NCI-H526 treated with DMSO at 0.1 percent for 48 hours (cell line): ENCODE results near the gene CCT8.
"Not testable (repeated sequence)": the region's sequence is repeated elsewhere in the genome, so short reads cannot be mapped to it uniquely, and the experiment has no call there.

Source experiments
- DNase-seq: peaks from one replicate; lab custom pipeline; 2025; lab: John Stamatoyannopoulos, UW

The CCT8 gene

GRCh38 chr21:29017639-29018237, 55.7 kb downstream of the CCT8 start:
- DNase-seq, result no peak

- DNase-seq, result not testable (repeated sequence)
Observed at GRCh38 chr21:29011236-29011635, 62.2 kb downstream of the CCT8 start.

- DNase-seq, result no peak
Observed at GRCh38 chr21:29008367-29008766, 65.1 kb downstream of the CCT8 start.

- no peak for DNase-seq
Observed at GRCh38 chr21:29007810-29008209, 65.6 kb downstream of the CCT8 start.

GRCh38 chr21:29007135-29007534, 66.3 kb downstream of the CCT8 start:
- DNase-seq, result no peak
